HG02852 (cell line): ENCODE results near the gene PECR.
"Not testable (repeated sequence)": the region's sequence is repeated elsewhere in the genome, so short reads cannot be mapped to it uniquely, and the experiment has no call there.

Experiments
- ATAC-seq: cut with Tn5 transposase; IDR thresholded peaks from one replicate; pipeline ENCODE4 v1.9.1; 2021; ENCODE audit warnings: mild to moderate bottlenecking, moderate library complexity; ENCODE audit not compliant: unreplicated experiment

The PECR gene

DNA sequence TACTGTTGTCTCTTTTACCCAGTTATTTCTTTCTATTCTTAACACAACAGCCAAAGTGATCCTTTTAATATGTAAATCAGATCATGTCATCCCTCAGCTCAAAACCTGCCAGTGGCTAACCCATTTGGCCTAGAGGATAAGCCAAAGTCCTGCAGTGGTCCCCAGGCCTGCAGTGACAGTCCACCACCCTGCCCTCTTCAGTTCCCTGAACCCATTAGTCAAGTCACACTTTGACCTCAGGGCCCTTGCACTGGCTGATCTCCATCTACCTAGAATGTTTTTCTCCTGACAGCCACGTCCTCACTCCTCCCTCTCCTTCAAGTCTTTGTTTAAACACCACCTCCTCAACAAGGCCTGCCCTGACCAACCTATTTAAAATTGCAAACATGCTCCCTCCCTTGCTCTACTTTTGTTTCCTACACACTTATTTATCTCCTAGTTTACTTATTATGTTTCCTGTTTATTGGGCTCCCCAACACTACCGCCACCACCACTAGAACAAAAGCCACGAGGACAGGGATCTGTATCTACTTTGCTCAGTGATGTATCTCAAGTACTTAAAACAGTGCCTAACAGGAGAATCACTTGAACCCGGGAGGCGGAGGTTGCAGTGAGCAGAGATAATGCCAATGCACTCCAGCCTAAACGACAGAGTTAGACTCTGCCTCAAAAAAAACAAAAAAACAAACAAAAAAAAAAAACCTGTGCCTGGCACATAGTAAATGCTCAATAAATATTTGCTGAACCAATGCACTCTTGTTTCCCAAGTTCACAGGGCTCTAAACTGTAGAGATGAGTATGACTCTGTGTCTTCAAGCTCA, 77.5 kb downstream of the PECR start:
- no peak for ATAC-seq

DNA sequence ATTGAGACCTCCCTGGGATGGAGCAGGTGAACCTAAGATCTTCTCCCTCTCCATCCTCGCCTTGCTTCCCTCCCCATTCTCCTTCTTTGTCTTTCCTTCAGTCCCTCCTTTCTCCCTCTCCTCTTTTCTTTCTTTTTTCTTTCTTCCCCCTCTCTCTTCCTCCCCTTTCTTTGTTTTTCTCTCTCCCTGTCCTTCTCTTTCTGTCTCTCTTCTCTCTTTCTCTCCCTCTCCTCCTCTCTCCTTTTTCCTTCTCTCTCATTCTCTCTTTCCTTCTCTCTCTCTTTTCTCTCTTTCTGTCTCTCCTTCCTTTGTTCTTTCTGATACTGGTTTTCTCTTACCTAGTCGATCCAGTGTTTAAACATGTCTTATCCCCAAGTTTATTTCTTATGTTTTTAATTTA, 78.9 kb downstream of the PECR start:
- ATAC-seq, result no peak

DNA sequence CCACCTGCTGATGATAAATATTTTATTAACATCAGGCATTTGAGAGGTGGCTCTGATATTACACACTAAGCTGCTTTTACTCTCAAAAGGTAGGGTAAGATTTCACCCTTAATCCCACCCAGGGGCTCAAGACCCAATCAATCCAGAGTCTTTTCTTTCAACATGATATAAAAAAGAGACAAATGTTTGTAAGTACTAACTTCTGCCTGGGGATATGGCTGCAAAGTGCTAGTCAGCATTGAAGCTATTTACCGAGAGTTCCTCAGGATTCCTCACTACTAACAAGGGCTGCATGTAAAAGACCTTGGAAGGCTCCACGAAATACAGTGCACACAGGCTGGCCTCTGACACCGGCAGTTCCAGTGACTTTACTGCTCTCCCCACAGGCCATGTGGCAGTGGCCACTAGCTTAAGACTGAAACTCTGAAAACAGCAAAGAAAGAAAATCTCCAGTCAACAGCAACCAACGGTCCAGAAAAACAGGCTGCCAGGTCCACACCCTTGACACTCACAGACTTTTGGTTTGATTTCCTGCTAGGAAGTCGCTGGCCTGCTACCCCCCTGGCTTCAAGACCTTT, 79.4 kb downstream of the PECR start:
- no peak for ATAC-seq

DNA sequence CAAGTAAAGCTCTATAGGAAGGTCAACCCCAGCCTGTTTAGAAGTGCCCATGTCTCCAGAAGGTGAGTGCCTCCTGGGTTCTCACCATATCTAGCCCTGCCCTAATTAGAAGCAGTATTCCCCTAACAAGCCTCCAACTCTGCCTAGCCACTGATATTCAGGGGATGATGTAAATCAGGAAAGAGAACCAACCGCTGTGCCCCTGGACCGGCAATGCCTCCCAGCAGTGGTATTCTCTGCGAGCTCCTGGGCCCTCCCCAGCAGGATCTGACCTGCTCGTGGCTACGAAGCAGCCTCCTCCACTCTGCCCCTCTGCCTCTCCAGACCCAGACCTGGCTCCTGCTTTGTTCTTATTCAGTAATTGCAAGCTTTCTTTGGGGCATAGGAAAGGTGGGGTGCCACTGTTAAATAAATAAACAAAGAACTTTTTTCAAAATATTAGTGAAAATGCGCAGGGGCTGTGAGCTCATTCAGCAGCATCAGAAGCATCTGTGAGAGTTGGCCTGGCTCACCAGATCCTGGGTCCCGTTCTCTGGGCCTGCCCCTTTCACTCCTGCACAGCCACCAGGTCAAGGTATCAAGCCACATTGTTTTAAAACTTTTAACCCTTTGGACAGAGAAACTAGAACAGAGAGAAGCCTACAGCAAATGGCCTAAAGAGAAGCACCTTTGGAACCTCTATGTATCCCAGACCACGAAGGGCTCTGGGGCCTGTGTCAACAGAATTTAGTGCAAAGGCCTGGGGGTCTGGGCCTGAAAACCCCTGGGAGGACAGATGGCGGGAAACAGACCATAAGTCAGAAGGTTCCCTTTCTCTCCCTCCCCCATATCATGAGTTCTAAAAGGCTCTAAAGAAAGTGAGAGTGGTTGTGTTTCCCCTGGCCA, 80.2 kb downstream of the PECR start:
- no peak for ATAC-seq

DNA sequence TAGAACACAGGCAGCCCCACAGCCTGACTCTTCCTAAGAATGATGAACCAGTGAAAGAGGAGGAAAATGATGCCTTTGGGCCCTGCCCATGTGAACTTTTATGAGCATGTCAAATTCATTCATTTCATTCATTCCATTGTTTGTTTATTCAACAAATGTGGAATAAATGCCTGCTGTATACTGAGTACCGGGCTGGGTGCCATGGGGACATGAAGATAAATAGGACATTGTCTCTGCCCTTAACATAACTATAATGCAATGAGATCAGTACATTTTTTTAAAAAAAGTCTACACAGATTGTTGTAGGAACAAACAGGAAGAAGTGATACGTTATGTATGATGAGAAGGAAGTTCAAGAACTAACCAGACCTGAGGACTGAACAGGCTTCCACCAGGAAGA, 83.0 kb downstream of the PECR start:
- ATAC-seq, result no peak

DNA sequence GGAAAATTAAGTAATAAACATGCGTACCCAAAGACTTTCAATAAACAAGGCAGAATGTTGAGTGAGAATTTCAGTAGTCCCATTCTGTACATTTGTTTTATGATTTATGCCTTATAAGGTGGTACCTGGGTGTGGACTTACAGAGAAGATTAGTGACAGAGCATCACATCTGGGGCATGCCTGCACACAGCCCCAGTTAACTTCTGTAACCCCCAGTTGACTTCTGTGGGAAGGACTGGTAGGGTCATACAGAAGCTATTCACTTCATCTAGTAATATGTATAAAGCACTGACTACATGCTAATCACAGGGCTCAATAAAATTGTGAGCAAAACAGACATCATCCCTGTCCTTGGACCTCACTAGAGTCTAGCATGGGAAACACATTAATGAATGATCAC, 84.4 kb downstream of the PECR start:
- ATAC-seq, result no peak

DNA sequence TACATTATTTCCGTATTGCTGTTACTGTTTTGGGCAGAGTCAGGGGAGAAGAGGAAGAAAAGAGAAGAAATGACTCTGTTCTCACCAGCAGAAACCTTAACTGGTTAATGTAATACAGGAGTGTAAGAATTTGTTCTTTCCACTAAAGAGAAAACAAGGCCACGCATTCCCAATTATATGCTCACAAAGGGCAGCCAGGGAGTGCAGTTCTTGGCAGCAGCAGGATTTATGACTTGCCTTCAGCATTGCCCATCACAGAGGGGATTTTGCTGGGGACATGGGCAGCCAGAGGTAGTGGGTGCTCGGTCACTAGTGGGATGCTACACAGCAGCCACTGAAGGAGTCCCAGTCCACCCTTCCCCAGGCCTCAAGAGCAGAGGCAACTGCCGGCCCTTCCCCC, 86.7 kb downstream of the PECR start:
- ATAC-seq, result no peak

DNA sequence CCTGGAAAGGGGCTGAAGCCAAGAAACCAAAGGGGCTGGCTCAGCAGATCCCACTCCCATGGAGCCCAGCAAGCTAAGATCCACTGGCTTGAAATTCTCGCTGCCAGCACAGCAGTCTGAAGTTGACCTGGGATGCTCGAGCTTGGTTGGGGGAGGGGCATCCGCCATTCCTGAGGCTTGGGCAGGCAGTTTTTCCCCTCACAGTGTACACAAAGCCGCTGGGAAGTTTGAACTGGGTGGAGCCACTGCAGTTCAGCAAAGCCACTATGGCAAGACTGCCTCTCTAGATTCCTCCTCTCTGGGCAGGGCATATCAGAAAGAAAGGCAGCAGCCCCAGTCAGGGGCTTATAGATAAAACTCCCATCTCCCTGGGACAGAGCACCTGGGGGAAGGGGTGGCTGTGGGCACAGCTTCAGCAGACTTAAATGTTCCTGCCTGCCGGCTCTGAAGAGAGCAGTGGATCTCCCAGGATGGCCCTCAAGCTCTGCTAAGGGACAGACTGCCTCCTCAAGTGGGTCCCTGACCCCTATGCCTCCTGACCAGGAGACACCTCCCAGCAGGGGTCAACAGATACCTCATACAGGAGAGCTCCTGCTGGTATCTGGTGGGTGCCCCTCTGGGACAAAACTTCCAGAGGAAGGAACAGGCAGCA, 92.9 kb downstream of the PECR start:
- ATAC-seq, result not testable (repeated sequence)
